Epithelial cell of proximal tubule (primary cell): ENCODE measurements around the gene RTKN. TPM values are rescaled to one million over a fixed set of nuclear protein-coding genes. Genes with fewer than 3 reads are reported as not detected.
A peak's percentile ranks its signal among the peaks of the same experiment; 100 is the strongest.

ENCODE experiments used
- DNase-seq: peaks from one replicate; pipeline ENCODE4 v3.0.0-alpha.2; 2011; ENCODE audit warnings: low read depth
- H3K4me3 ChIP-seq: 2 replicates; pipeline ENCODE4 v1.5.1; 2011; ENCODE audit warnings: low read depth, mild to moderate bottlenecking, low read length
- CTCF ChIP-seq: conservative IDR thresholded peaks from 2 replicates; pipeline ENCODE4 v1.5.1; 2012; ENCODE audit warnings: low read depth, mild to moderate bottlenecking, low read length
- total RNA-seq: library from RNA; depleted of rRNA; stranded (reverse); fragments of >200 nt; gene quantifications from 2 replicates; pipeline ENCODE4 v1.2.3, GENCODE V29; 2015

The RTKN gene
- total RNA-seq, 1 donor from 2014 or later = 85.3 TPM

- H3K4me3 ChIP-seq = no peak overlapping the region
- DNase-seq = no peak
- no peak for TF ChIP-seq CTCF
Observed at GRCh38 chr2:74393525-74393924, 48.2 kb downstream of the RTKN start.

GRCh38 chr2:74392449-74392743 is 49.3 kb downstream of the RTKN start:
- no peak for TF ChIP-seq CTCF
- no peak for DNase-seq
- H3K4me3 ChIP-seq = peak overlapping the region; percentile 65

- DNase-seq = peak; percentile 51
- peak overlapping the region; percentile 65 for H3K4me3 ChIP-seq
- peak; percentile 97 for TF ChIP-seq CTCF
Observed at GRCh38 chr2:74391580-74392448, 49.9 kb downstream of the RTKN start.

GRCh38 chr2:74391209-74391579 is 50.5 kb downstream of the RTKN start:
- peak overlapping the region; percentile 65 for H3K4me3 ChIP-seq
- DNase-seq = no peak
- TF ChIP-seq CTCF = no peak

GRCh38 chr2:74390606-74391005 is 51.1 kb downstream of the RTKN start:
- H3K4me3 ChIP-seq = peak overlapping the region; percentile 65

GRCh38 chr2:74387346-74387745 is 54.4 kb downstream of the RTKN start:
- no peak for DNase-seq
- no peak overlapping the region for H3K4me3 ChIP-seq
- TF ChIP-seq CTCF = no peak

More at GRCh38 chr2:74390606-74391005, 51.1 kb downstream of the RTKN start:
- no peak for DNase-seq
- no peak for TF ChIP-seq CTCF

GRCh38 chr2:74385396-74385795 is 56.3 kb downstream of the RTKN start:
- TF ChIP-seq CTCF = no peak
- H3K4me3 ChIP-seq = no peak overlapping the region
- DNase-seq = no peak
